ENCODE measurements around the gene FCHO2. TPM values are rescaled to one million over a fixed set of nuclear protein-coding genes. Genes with fewer than 3 reads are reported as not detected.
"Not testable (repeated sequence)": the region's sequence is repeated elsewhere in the genome, so short reads cannot be mapped to it uniquely, and the experiment has no call there.

The FCHO2 gene
- total RNA-seq, 3 donors from 2014 or later: 49.5 to 57.6 (median 56.7) TPM

GRCh38 chr5:72921886-72922285 is 34.0 kb upstream of the FCHO2 start:
- ATAC-seq: no peak
- TF ChIP-seq CTCF (IDR thresholded peaks at IDR 0.05): no peak
- no peak for DNase-seq
- no peaks in the 10 kb centered on the region for H3K9me3 ChIP-seq
- no peaks in the 10 kb centered on the region for H3K36me3 ChIP-seq (ENCODE audit: low read depth)
- intact Hi-C loops (cut with DNase I, micrococcal nuclease): no loop called here
- no peaks in the 10 kb centered on the region for H3K4me1 ChIP-seq (ENCODE audit: low read depth)
- no peak overlapping the region for H3K4me3 ChIP-seq

- H3K9me3 ChIP-seq: no peaks in the 10 kb centered on the region
- ATAC-seq (no peak), DNase-seq (no peak)
- intact Hi-C loops (cut with DNase I, micrococcal nuclease): no loop called here
- no peaks in the 10 kb centered on the region for H3K36me3 ChIP-seq (ENCODE audit: low read depth)
- no peaks in the 10 kb centered on the region for H3K4me1 ChIP-seq (ENCODE audit: low read depth)
- no peak for TF ChIP-seq CTCF (IDR thresholded peaks at IDR 0.05)
- H3K4me3 ChIP-seq: no peak overlapping the region
These were observed 33.4 kb upstream of the FCHO2 start for GRCh38 chr5:72922422-72922821.

- no peak overlapping the region for H3K4me3 ChIP-seq
- intact Hi-C loops (cut with DNase I, micrococcal nuclease): no loop called here
- no peaks in the 10 kb centered on the region for H3K4me1 ChIP-seq (ENCODE audit: low read depth)
- ATAC-seq: no peak
- H3K36me3 ChIP-seq (ENCODE audit: low read depth): no peaks in the 10 kb centered on the region
- no peak for DNase-seq
- no peaks in the 10 kb centered on the region for H3K9me3 ChIP-seq
- TF ChIP-seq CTCF (IDR thresholded peaks at IDR 0.05): no peak
These were observed 30.4 kb upstream of the FCHO2 start for GRCh38 chr5:72925336-72926010.

GRCh38 chr5:72932686-72933085 is 23.2 kb upstream of the FCHO2 start:
- H3K4me3 ChIP-seq; DNase-seq; H3K9me3 ChIP-seq; ATAC-seq; intact Hi-C loops (cut with DNase I, micrococcal nuclease); H3K36me3 ChIP-seq (ENCODE audit: low read depth); H3K4me1 ChIP-seq (ENCODE audit: low read depth): not testable (repeated sequence)

- H3K4me3 ChIP-seq; H3K36me3 ChIP-seq (ENCODE audit: low read depth); DNase-seq; intact Hi-C loops (cut with DNase I, micrococcal nuclease); ATAC-seq; H3K9me3 ChIP-seq; H3K4me1 ChIP-seq (ENCODE audit: low read depth): not testable (repeated sequence)
These were observed 20.7 kb upstream of the FCHO2 start for GRCh38 chr5:72934953-72935725.

GRCh38 chr5:72936893-72937292 is 18.9 kb upstream of the FCHO2 start:
- intact Hi-C loops (cut with DNase I, micrococcal nuclease): no loop called here
- H3K4me1 ChIP-seq (ENCODE audit: low read depth): peaks cover 7% of the 10 kb centered on the region
- no peak overlapping the region for H3K4me3 ChIP-seq
- no peaks in the 10 kb centered on the region for H3K36me3 ChIP-seq (ENCODE audit: low read depth)
- DNase-seq: no peak
- H3K9me3 ChIP-seq: no peaks in the 10 kb centered on the region
- no peak for ATAC-seq
- no peak for TF ChIP-seq CTCF (IDR thresholded peaks at IDR 0.05)

All from mucosa of descending colon (tissue), 3 donors.